ENCODE measurements around the gene RAB28. TPM values are rescaled to one million over a fixed set of nuclear protein-coding genes. Genes with fewer than 3 reads are reported as not detected.

The RAB28 gene
- total RNA-seq, 1 donor from 2014 or later = 67.3 TPM

- H2AFZ ChIP-seq (replicated peaks) = no peak overlapping the region
- no peak overlapping the region for H3K4me3 ChIP-seq
- Mint-ChIP-seq H3K36me3 (peaks cover 4% of the 10 kb centered on the region), H3K9me3 (no peaks in the 10 kb centered on the region), H3K4me3 (no peak overlapping the region), H3K27ac (no peak overlapping the region), H3K4me1 (peaks cover 10% of the 10 kb centered on the region), H3K27me3 (ENCODE audit: insufficient read depth, low read depth) (no peaks in the 10 kb centered on the region)
- no peak overlapping the region for H3K27ac ChIP-seq
- H3K4me2 ChIP-seq = no peak overlapping the region
- H4K20me1 ChIP-seq (ENCODE audit: low read depth) = peaks cover 14% of the 10 kb centered on the region
- H3K79me2 ChIP-seq (ENCODE audit: low read depth) = peaks cover 48% of the 10 kb centered on the region
- no peaks in the 10 kb centered on the region for H3F3A ChIP-seq (ENCODE audit: low read depth)
- H3K4me1 ChIP-seq = peaks cover 12% of the 10 kb centered on the region
- H3K27me3 ChIP-seq = no peaks in the 10 kb centered on the region
- H3K9ac ChIP-seq = no peak overlapping the region
- no peaks in the 10 kb centered on the region for H3K36me3 ChIP-seq
- TF ChIP-seq EZH2 (IDR thresholded peaks at IDR 0.05) (no peak), EZH2phosphoT487 (IDR thresholded peaks at IDR 0.05) (no peak)
- TF ChIP-seq, protein P1, sequence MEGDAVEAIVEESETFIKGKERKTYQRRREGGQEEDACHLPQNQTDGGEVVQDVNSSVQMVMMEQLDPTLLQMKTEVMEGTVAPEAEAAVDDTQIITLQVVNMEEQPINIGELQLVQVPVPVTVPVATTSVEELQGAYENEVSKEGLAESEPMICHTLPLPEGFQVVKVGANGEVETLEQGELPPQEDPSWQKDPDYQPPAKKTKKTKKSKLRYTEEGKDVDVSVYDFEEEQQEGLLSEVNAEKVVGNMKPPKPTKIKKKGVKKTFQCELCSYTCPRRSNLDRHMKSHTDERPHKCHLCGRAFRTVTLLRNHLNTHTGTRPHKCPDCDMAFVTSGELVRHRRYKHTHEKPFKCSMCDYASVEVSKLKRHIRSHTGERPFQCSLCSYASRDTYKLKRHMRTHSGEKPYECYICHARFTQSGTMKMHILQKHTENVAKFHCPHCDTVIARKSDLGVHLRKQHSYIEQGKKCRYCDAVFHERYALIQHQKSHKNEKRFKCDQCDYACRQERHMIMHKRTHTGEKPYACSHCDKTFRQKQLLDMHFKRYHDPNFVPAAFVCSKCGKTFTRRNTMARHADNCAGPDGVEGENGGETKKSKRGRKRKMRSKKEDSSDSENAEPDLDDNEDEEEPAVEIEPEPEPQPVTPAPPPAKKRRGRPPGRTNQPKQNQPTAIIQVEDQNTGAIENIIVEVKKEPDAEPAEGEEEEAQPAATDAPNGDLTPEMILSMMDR (IDR thresholded peaks at IDR 0.05) = no peak
- DNase-seq (ENCODE audit: low spot score) = no peak
- no peaks in the 10 kb centered on the region for H3K9me3 ChIP-seq (ENCODE audit: low read depth)
Observed at GRCh38 chr4:13476915-13477314, 7.2 kb downstream of the RAB28 start.

DNA sequence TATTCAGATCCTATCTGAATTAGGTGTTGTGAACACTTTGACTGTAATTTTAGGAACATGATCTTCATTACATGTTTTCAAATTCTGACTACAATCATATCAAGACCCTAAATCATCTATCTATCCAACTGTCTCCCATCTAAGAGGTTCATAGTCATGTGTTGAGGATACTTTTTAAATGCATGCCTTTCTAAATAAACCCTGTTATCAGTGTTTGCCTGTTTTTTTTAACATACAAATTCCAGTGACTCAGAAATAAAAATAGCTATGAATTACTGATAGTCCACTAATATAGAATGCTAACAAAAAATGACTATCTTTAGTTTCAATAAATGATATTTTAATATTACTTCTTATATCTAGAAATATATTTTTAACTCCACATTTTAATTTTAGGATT is 8.0 kb downstream of the RAB28 start:
- DNase-seq (ENCODE audit: low spot score) = no peak
- Histone ChIP-seq H3K4me3 (no peak overlapping the region), H3K27ac (no peak overlapping the region), H4K20me1 (ENCODE audit: low read depth) (peaks cover 8% of the 10 kb centered on the region), H2AFZ (replicated peaks) (no peak overlapping the region), H3K4me1 (peaks cover 4% of the 10 kb centered on the region), H3K9ac (no peak overlapping the region), H3F3A (ENCODE audit: low read depth) (no peaks in the 10 kb centered on the region), H3K36me3 (no peaks in the 10 kb centered on the region), H3K27me3 (no peaks in the 10 kb centered on the region), H3K4me2 (no peak overlapping the region), H3K79me2 (ENCODE audit: low read depth) (peaks cover 45% of the 10 kb centered on the region), H3K9me3 (ENCODE audit: low read depth) (no peaks in the 10 kb centered on the region)
- Mint-ChIP-seq H3K4me3 (no peak overlapping the region), H3K36me3 (peaks cover 4% of the 10 kb centered on the region), H3K9me3 (no peaks in the 10 kb centered on the region), H3K27me3 (ENCODE audit: insufficient read depth, low read depth) (no peaks in the 10 kb centered on the region), H3K27ac (no peak overlapping the region), H3K4me1 (peaks cover 2% of the 10 kb centered on the region)
- TF ChIP-seq, protein P1 (IDR thresholded peaks at IDR 0.05) = no peak
- TF ChIP-seq EZH2phosphoT487 (IDR thresholded peaks at IDR 0.05) (no peak), EZH2 (IDR thresholded peaks at IDR 0.05) (no peak)

GRCh38 chr4:13471400-13471799 is 12.7 kb downstream of the RAB28 start:
- Mint-ChIP-seq H3K27me3 (ENCODE audit: insufficient read depth, low read depth) (no peaks in the 10 kb centered on the region), H3K27ac (no peak overlapping the region), H3K4me1 (no peaks in the 10 kb centered on the region), H3K36me3 (peaks cover 23% of the 10 kb centered on the region), H3K4me3 (no peak overlapping the region), H3K9me3 (peaks cover 8% of the 10 kb centered on the region)
- H3K27me3 ChIP-seq = no peaks in the 10 kb centered on the region
- DNase-seq (ENCODE audit: low spot score) = no peak
- peaks cover 32% of the 10 kb centered on the region for H3K79me2 ChIP-seq (ENCODE audit: low read depth)
- H3K9me3 ChIP-seq (ENCODE audit: low read depth) = no peaks in the 10 kb centered on the region
- H3K9ac ChIP-seq = no peak overlapping the region
- no peaks in the 10 kb centered on the region for H3K4me1 ChIP-seq
- H3K4me3 ChIP-seq = no peak overlapping the region
- no peaks in the 10 kb centered on the region for H4K20me1 ChIP-seq (ENCODE audit: low read depth)
- TF ChIP-seq, protein P1 (IDR thresholded peaks at IDR 0.05) = no peak
- no peak for TF ChIP-seq EZH2phosphoT487 (IDR thresholded peaks at IDR 0.05)
- TF ChIP-seq EZH2 (IDR thresholded peaks at IDR 0.05) = no peak
- no peaks in the 10 kb centered on the region for H3F3A ChIP-seq (ENCODE audit: low read depth)
- H2AFZ ChIP-seq (replicated peaks) = no peak overlapping the region
- no peak overlapping the region for H3K27ac ChIP-seq
- H3K36me3 ChIP-seq = peaks cover under 1% of the 10 kb centered on the region
- H3K4me2 ChIP-seq = no peak overlapping the region
